ENCODE data around the gene CST5. TPM values are rescaled to one million over a fixed set of nuclear protein-coding genes. Genes with fewer than 3 reads are reported as not detected.

CST5 gene
- total and polyA plus RNA-seq, 12 donors: not detected

DNA sequence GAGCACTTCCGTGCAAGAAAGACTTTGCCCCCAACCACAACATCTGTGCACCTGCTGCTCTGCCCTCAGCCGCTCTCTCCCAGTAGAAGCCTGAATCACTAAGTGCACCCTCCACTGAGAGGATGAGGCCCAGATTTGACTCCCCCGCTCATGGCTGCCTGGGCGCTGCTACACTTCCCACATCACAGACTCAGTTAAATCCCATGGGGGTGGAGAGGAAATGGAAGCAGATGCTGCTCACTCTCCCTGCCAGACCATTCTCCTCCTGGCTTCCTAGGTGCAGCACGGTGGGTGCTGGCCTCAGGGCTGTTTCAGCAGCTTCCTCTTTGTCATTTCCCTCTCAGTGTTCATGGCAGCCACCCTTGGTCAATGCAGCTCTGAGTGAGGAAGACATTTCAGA, 4.8 kb downstream of the CST5 start:
- 63 to 69% methylated on average over 5 of the region's 5 CpGs for WGBS, 2 donors
- Histone ChIP-seq H3K36me3 (no peaks in the 10 kb centered on the region), H3K4me3 (no peak overlapping the region), H3K9me3 (no peaks in the 10 kb centered on the region), H3K4me1 (no peaks in the 10 kb centered on the region), H3K27me3 (peaks cover 0 to 53% (median 33%) of the 10 kb centered on the region in 7 donors), H3K27ac (no peak overlapping the region)
- DNase-seq (no peak), ATAC-seq (peak in 2 of 8 donors; percentile 14 to 52)
- TF ChIP-seq, protein P1, sequence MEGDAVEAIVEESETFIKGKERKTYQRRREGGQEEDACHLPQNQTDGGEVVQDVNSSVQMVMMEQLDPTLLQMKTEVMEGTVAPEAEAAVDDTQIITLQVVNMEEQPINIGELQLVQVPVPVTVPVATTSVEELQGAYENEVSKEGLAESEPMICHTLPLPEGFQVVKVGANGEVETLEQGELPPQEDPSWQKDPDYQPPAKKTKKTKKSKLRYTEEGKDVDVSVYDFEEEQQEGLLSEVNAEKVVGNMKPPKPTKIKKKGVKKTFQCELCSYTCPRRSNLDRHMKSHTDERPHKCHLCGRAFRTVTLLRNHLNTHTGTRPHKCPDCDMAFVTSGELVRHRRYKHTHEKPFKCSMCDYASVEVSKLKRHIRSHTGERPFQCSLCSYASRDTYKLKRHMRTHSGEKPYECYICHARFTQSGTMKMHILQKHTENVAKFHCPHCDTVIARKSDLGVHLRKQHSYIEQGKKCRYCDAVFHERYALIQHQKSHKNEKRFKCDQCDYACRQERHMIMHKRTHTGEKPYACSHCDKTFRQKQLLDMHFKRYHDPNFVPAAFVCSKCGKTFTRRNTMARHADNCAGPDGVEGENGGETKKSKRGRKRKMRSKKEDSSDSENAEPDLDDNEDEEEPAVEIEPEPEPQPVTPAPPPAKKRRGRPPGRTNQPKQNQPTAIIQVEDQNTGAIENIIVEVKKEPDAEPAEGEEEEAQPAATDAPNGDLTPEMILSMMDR (IDR thresholded peaks at IDR 0.05): no peak
- intact Hi-C loops (cut with DNase I): no loop called here

DNA sequence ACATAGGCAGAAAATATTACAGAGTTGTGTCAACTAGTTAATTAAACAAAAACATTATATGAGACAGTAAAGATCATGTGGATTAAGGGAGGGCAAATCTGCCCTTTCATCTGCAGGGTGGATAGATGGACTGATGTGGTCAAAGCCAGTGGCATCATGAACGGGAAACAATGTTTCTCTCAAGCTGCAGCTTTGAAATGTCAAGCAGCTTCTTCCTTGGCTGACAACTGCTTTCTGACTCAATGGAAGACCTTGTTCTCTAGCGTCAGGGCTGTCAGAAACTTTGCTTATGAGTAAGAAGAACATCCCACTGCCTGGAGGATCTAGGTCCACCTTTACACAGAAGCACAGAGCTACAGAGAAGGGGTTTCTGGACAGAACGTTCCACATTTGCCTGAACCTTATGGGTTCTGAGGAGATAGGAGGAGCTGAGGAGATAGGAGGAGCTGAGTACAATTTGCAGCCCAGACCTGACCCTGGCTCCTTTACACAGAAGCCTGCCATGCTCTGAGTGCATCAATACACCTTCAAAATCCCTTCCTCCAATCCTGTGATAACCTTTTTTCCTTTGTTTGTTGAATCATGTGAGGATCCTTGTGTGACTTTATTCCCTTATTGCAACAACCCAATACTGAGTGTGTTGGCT, 6.1 kb downstream of the CST5 start:
- no peaks in the 10 kb centered on the region for H3K4me1 ChIP-seq
- peaks cover 0 to 62% (median 37%) of the 10 kb centered on the region in 7 donors for H3K27me3 ChIP-seq
- TF ChIP-seq, protein P1 (IDR thresholded peaks at IDR 0.05): no peak
- no peak overlapping the region for H3K4me3 ChIP-seq
- ATAC-seq (no peak), DNase-seq (no peak)
- 50 to 54% methylated on average over 3 of the region's 3 CpGs for WGBS, 2 donors
- H3K36me3 ChIP-seq: no peaks in the 10 kb centered on the region
- intact Hi-C loops (cut with DNase I): no loop called here
- H3K9me3 ChIP-seq: no peaks in the 10 kb centered on the region
- no peak overlapping the region for H3K27ac ChIP-seq

DNA sequence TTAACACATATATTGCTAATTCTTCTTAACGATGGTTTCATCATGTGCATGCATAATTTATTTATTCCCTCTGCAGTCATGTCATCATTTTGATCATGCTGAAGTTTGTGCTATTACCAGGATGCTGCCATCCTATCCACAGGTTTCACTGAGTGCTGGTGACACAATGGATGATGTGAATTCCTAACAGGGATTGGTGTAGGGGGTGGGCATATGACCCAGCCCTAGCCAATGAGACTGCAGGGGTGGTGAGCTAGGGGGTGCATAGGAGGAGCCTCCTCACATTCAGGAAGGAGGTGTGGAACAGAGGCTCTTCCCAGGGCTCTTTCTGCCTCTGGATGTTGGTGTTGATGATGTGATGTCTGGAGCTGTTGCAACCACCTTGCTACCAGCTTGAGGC, 7.5 kb downstream of the CST5 start:
- ATAC-seq: no peak
- DNase-seq: no peak
- intact Hi-C loops (cut with DNase I): no loop called here
- TF ChIP-seq, protein P1 (IDR thresholded peaks at IDR 0.05): no peak
- Histone ChIP-seq H3K4me1 (no peaks in the 10 kb centered on the region), H3K27me3 (peaks cover 0 to 75% (median 48%) of the 10 kb centered on the region in 7 donors), H3K36me3 (no peaks in the 10 kb centered on the region), H3K27ac (no peak overlapping the region), H3K4me3 (no peak overlapping the region), H3K9me3 (no peaks in the 10 kb centered on the region)
- 88 to 89% methylated on average over 1 of the region's 1 CpG for WGBS, 2 donors

DNA sequence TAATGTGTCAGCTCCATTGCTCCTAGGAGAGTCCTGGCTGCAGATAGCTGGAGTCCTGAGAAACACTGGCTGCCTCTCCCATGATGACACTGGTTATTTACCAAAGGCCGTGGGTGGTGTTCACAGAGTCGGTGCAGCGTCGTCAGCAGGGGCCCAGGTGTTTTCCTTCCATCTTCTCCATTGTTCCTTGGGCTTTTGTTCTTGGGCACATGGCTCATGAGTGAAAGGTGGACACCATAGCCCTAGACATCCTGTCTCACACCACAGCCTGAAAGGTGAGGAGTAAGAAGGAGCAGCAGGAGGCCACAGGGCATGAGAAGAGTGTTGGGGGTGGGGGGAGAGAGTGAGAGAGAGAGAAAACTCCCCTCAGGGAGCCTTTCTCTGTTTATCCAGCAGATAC, 9.1 kb downstream of the CST5 start:
- Histone ChIP-seq H3K4me3 (no peak overlapping the region), H3K9me3 (no peaks in the 10 kb centered on the region), H3K4me1 (no peaks in the 10 kb centered on the region), H3K36me3 (no peaks in the 10 kb centered on the region), H3K27ac (no peak overlapping the region), H3K27me3 (peaks cover 0 to 90% (median 50%) of the 10 kb centered on the region in 7 donors)
- 15 to 19% methylated on average over 4 of the region's 4 CpGs for WGBS, 2 donors
- intact Hi-C loops (cut with DNase I): no loop called here
- ATAC-seq (no peak), DNase-seq (no peak)
- TF ChIP-seq, protein P1 (IDR thresholded peaks at IDR 0.05): no peak
